Measurements from ENCODE around the gene CPXM2.

Gene CPXM2

GRCh38 chr10:123721441-123722049 lies 170.1 kb downstream of the CPXM2 start:
- no peak overlapping the region for H3K27ac ChIP-seq
- TF ChIP-seq ZFX (IDR thresholded peaks at IDR 0.05) (no peak), CTCF (conservative IDR thresholded peaks at IDR 0.05) (no peak)

- no peak overlapping the region for H3K27ac ChIP-seq
- TF ChIP-seq CTCF (conservative IDR thresholded peaks at IDR 0.05) (no peak), ZFX (IDR thresholded peaks at IDR 0.05) (no peak)
These were observed 171.1 kb downstream of the CPXM2 start for GRCh38 chr10:123720536-123720935.

GRCh38 chr10:123718544-123719060 lies 173.0 kb downstream of the CPXM2 start:
- no peak overlapping the region for H3K27ac ChIP-seq
- TF ChIP-seq CTCF (conservative IDR thresholded peaks at IDR 0.05), result no peak
- no peak for TF ChIP-seq ZFX (IDR thresholded peaks at IDR 0.05)

GRCh38 chr10:123717336-123717735 lies 174.3 kb downstream of the CPXM2 start:
- TF ChIP-seq ZFX (IDR thresholded peaks at IDR 0.05) (no peak), CTCF (conservative IDR thresholded peaks at IDR 0.05) (no peak)
- H3K27ac ChIP-seq, result no peak overlapping the region

GRCh38 chr10:123715546-123715945 lies 176.1 kb downstream of the CPXM2 start:
- TF ChIP-seq CTCF (conservative IDR thresholded peaks at IDR 0.05) (no peak), ZFX (IDR thresholded peaks at IDR 0.05) (no peak)
- H3K27ac ChIP-seq, result no peak overlapping the region

- H3K27ac ChIP-seq, result no peak overlapping the region
- TF ChIP-seq ZFX (IDR thresholded peaks at IDR 0.05) (no peak), CTCF (conservative IDR thresholded peaks at IDR 0.05) (no peak)
These were observed 185.4 kb downstream of the CPXM2 start for GRCh38 chr10:123706236-123706635.

- no peak overlapping the region for H3K27ac ChIP-seq
- TF ChIP-seq CTCF (conservative IDR thresholded peaks at IDR 0.05) (no peak), ZFX (IDR thresholded peaks at IDR 0.05) (no peak)
These were observed 186.8 kb downstream of the CPXM2 start for GRCh38 chr10:123704812-123705211.
